Tibial nerve (tissue), 4 donors: Measurements from ENCODE around the gene KLHL22.

ENCODE experiments used
- CTCF ChIP-seq, 5 experiments: fragments of 200-600 bp in 3 of 5; fragments of 450-650 bp in 2 of 5; sonication (generic) in 3 of 5; IDR thresholded peaks; one replicate each; pipeline ENCODE4 v1.5.1; 2016 to 2019; ENCODE audit warnings: antibody characterized with exemption in 5 of 5, mild to moderate bottlenecking in 3 of 5, moderate library complexity in 2 of 5
- EP300 ChIP-seq, 2 donors: sonication (generic); formaldehyde crosslinking; IDR thresholded peaks; one replicate each; pipeline ENCODE4 v1.6.1; 2017; ENCODE audit warnings: antibody characterized with exemption in 2 of 2, mild to moderate bottlenecking in 1 of 2
- POLR2A ChIP-seq, 2 donors: fragments of 450-650 bp; IDR thresholded peaks; one replicate each; pipeline ENCODE4 v1.6.1; 2017; ENCODE audit warnings: antibody characterized with exemption in 2 of 2, mild to moderate bottlenecking in 2 of 2, moderate library complexity in 2 of 2

GRCh38 chr22:20422271-20423007 lies 73.2 kb downstream of the KLHL22 start:
- no peak for TF ChIP-seq CTCF (IDR thresholded peaks at IDR 0.05)
- no peak for TF ChIP-seq POLR2A (IDR thresholded peaks at IDR 0.05)
- TF ChIP-seq EP300 (IDR thresholded peaks at IDR 0.05), result no peak
